Amniotic epithelial cell (primary cell): ENCODE results near the gene ORMDL3.
A peak's percentile ranks its signal among the peaks of the same experiment; 100 is the strongest.

Experiments
- DNase-seq: peaks from one replicate; pipeline ENCODE4 v3.0.0-alpha.2; 2010; ENCODE audit warnings: low read depth

The ORMDL3 gene

GRCh38 chr17:39927101-39927928, at the start of gene ORMDL3, which contains the start of gene LRRC3C:
TSS of gene ORMDL3 (minus strand) at chr17:39927601. CDS start at chr17:39924203, 3,398 bp downstream.
TSS of gene LRRC3C (plus strand) at chr17:39927732. CDS start at chr17:39941524, 13,792 bp downstream.
- DNase-seq: peak; percentile 84

GRCh38 chr17:39975801-39976200, 48.4 kb upstream of the ORMDL3 start:
- no peak for DNase-seq

GRCh38 chr17:39974433-39974832, 47.0 kb upstream of the ORMDL3 start:
- no peak for DNase-seq

- DNase-seq: peak; percentile 87
Measured at GRCh38 chr17:39973496-39973895, 46.1 kb upstream of the ORMDL3 start.

- peak; percentile 33 for DNase-seq
Measured at GRCh38 chr17:39972271-39972670, 44.9 kb upstream of the ORMDL3 start.

GRCh38 chr17:39971076-39971603, 43.7 kb upstream of the ORMDL3 start:
- no peak for DNase-seq

GRCh38 chr17:39970157-39970692, 42.8 kb upstream of the ORMDL3 start:
- DNase-seq: no peak

GRCh38 chr17:39969375-39969774, 42.0 kb upstream of the ORMDL3 start:
- DNase-seq: no peak

GRCh38 chr17:39968761-39969160, 41.4 kb upstream of the ORMDL3 start:
- no peak for DNase-seq

- no peak for DNase-seq
Measured at GRCh38 chr17:39966771-39967170, 39.4 kb upstream of the ORMDL3 start.

- DNase-seq: no peak
Measured at GRCh38 chr17:39965017-39965699, 37.8 kb upstream of the ORMDL3 start.

- DNase-seq: no peak
Measured at GRCh38 chr17:39963829-39964228, 36.4 kb upstream of the ORMDL3 start.

GRCh38 chr17:39962642-39963220, 35.3 kb upstream of the ORMDL3 start, which contains the start of gene GSDMA:
TSS of gene GSDMA (plus strand) at chr17:39963004. CDS start at chr17:39965688, 2,684 bp downstream.
- DNase-seq: no peak

- DNase-seq: no peak
Measured at GRCh38 chr17:39960524-39961041, 33.2 kb upstream of the ORMDL3 start.

- no peak for DNase-seq
Measured at GRCh38 chr17:39955726-39956225, 28.4 kb upstream of the ORMDL3 start.

GRCh38 chr17:39954876-39955275, 27.5 kb upstream of the ORMDL3 start:
- DNase-seq: no peak

GRCh38 chr17:39953471-39953888, 26.1 kb upstream of the ORMDL3 start:
- DNase-seq: no peak

- peak; percentile 92 for DNase-seq
Measured at GRCh38 chr17:39952680-39953470, 25.5 kb upstream of the ORMDL3 start.

GRCh38 chr17:39951924-39952679, 24.7 kb upstream of the ORMDL3 start:
- no peak for DNase-seq

GRCh38 chr17:39950871-39951348, 23.5 kb upstream of the ORMDL3 start:
- no peak for DNase-seq
